ENCODE measurements around the gene RILP. TPM values are rescaled to one million over a fixed set of nuclear protein-coding genes. Genes with fewer than 3 reads are reported as not detected.

RILP gene
- total RNA-seq, 2 donors from 2014 or later = 2.3 to 3.0 TPM

Other genes with a start within 250 kb of the RILP start
- gene YWHAE, start 249.6 kb downstream of the RILP start, total RNA-seq = 100 to 1,000 TPM; 142 to 146 TPM
- gene CRK, start 193.6 kb downstream of the RILP start, total RNA-seq = 10 to 100 TPM; 14.8 to 17.4 TPM
- 10 to 100 TPM; 29.5 to 43.1 TPM for gene MYO1C, start 157.2 kb downstream of the RILP start, total RNA-seq
- gene INPP5K, start 133.3 kb downstream of the RILP start, total RNA-seq = 100 to 1,000 TPM; 172 to 189 TPM
- gene PITPNA, start 87.1 kb downstream of the RILP start, total RNA-seq = 10 to 100 TPM; 41.6 to 48.0 TPM
- gene SLC43A2, start 21.0 kb downstream of the RILP start, total RNA-seq = 1 to 10 TPM; 5.1 to 7.4 TPM
- 1 to 10 TPM; 1.6 to 2.3 TPM for gene SCARF1, start 4.1 kb downstream of the RILP start, total RNA-seq
- 100 to 1,000 TPM; 451 to 472 TPM for gene PRPF8, start 35.0 kb upstream of the RILP start, total RNA-seq
- 1 to 10 TPM in 1 of 2 donors, under 1 TPM in 1; 0.26 to 1.4 TPM for gene TLCD2, start 60.5 kb upstream of the RILP start, total RNA-seq
- gene WDR81, start 74.8 kb upstream of the RILP start, total RNA-seq = 10 to 100 TPM; 38.2 to 41.2 TPM
- gene SERPINF2, start 93.0 kb upstream of the RILP start, total RNA-seq = under 1 TPM; 0.29 to 0.67 TPM
- under 1 TPM in 1 of 2 donors, not detected in 1; 0.52 TPM for gene SERPINF1, start 112.2 kb upstream of the RILP start, total RNA-seq
- 10 to 100 TPM; 16.0 to 16.8 TPM for gene SMYD4, start 180.0 kb upstream of the RILP start, total RNA-seq
- gene RPA1, start 180.1 kb upstream of the RILP start, total RNA-seq = 10 to 100 TPM; 67.4 to 81.4 TPM

Measured in T-helper 17 cell (primary cell).